GM19023 (cell line): ENCODE measurements around the gene GARIN5A.

Source experiments
- ATAC-seq: cut with Tn5 transposase; IDR thresholded peaks from one replicate; pipeline ENCODE4 v1.9.1; 2021; ENCODE audit warnings: mild to moderate bottlenecking, moderate library complexity; ENCODE audit not compliant: unreplicated experiment

GARIN5A gene

DNA sequence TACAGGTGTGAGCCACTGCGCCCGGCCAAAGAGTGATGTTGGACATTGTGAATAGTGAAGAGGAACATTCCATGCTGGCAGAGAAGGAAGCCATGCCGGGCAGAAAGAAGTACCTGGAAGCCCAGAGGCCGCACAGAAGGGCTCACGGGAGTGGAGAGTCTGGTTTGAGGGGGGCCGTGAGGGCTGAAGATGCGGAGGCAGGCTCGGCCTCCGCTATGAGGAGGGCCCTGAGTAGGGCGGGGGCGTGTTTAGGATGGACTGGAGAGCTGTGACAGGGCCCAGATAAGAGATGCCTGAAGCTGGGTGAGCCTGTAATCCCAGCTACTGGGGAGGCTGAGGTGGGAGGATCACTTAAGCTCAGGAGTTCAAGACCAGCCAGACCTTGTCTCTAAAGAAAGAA, 32.7 kb upstream of the GARIN5A start:
- ATAC-seq, result no peak

DNA sequence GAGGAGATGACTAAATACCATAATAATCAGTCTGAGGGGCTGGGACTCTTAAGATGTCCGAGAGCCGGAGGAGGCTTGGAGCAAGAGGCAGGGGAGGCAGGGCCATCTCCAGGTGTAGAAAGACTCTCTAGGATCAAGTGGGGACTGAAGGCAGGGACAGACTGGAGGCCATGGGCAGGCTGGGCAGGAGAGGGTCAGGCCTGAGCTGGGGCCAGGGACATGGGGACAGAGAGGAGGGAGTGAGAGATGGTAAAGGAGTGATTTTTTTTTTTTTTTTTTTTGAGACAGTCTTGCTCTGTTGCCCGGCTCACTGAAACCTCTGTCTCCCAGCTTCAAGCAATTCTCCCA, 32.2 kb upstream of the GARIN5A start:
- no peak for ATAC-seq

DNA sequence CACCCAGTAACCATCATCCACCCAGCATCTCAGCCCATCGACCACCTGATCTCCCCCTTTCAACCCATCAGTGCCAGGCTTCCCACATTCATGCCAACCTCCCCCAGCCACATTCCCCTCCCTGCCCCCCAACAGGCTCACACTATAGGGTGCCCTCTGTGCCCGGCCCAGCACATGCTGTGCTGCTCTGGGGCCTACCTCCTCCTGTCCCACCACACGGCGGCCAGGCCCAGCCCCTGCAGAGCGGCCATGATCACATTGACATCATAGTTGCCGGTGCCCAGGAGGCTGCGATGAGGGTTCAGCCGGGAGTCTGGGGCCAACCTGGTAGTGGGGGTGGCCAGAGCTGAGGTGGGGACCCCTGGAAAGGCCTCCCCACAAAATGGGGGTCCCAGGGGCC, 30.7 kb upstream of the GARIN5A start:
- ATAC-seq, result no peak

DNA sequence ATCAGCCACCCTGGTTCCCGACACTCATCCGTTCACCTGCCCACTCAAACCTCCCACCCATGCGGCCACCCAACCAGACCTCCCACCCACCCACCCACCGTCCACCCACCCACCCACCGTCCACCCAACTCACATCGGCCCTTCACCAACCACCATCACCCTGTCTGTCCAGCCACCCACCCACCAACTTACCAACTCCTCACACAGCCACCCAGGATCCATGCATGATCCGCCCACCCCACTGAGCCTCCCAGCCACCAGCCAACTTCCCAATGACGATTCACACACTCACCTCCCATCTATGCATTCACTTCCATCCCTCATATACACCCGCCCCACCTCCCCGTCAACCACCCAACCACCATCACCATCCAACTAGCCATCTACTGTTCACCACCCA, 30.1 kb upstream of the GARIN5A start:
- ATAC-seq, result no peak

DNA sequence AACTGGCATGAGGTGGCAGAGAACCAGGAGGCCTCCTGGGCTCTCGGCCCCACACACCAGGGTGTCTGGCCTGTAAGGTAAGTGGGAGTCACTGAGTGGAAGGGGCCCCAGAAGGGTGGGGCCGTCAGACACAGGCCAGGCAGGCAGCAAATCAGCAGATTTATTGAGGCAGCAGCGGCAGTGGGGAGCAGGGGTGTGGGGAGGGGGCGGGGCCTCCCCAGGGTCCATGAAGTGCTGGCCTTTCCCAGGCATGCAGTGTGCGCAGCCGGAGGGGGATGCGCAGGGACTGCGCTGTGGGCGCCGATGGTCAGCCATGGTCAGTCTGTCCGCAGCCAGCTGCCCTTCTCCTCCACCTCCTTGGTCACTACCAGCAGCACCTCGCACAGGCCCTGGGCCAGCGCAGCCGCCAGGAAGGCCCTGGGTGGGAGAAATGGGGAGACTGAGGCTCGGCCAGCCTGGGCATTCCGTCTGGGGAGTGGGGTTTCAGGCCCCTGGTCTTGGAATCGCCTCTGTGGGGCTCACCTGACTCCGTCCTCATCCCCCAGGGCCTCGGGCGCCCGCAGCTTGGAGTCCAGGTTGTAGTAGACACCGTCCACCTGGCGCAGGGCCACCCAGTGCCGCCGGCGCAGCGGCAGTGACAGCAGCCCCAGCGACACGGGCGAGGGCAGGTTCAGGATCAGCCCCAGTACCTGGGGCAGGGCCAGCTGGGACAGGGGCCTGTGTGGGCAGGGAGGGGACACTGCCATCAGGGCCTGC, 29.4 kb upstream of the GARIN5A start:
- no peak for ATAC-seq

DNA sequence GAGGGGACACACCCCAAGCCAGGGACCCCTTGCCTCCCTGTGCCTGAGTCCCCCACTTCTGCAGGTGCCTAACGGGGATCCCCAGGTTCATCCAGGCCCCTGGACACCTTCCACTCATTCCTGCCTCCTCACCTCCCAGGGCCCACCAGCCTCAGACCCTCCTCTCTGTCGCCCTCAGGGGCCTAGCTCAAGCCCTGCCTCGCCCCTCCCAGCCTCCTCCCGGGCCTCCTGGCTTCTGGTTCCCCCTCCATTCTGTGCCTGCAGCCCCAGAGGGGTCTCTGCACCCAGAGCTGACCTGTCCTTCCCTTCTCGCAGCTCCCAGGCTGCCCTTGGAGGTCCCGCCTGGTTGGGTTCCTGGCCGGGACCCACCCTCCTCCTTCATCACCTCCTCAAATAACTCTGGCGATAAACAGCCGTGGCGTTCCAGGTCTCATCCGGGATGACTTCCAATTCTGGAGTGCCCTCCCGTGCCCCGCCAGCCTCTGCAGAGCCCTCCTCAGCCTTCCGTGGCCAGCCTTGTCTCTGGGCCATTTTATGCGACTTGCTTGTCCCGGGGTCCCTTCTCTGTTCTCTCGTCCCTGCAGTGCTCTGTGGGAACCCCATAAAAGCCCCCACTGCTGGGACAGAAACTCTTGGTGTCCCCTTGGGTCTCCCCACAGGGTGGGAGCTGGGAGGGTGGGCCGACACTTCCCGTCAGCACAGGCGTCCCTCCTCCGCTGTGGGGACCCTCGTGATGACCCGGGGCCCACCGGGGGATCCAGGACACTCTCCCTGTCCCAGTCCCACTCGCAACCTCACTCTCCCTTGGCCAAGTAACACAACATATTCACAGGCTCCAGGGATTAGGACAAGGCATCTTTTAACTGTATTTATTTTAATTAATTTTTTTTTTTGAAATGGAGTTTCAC, 25.2 kb upstream of the GARIN5A start:
- ATAC-seq, result no peak

DNA sequence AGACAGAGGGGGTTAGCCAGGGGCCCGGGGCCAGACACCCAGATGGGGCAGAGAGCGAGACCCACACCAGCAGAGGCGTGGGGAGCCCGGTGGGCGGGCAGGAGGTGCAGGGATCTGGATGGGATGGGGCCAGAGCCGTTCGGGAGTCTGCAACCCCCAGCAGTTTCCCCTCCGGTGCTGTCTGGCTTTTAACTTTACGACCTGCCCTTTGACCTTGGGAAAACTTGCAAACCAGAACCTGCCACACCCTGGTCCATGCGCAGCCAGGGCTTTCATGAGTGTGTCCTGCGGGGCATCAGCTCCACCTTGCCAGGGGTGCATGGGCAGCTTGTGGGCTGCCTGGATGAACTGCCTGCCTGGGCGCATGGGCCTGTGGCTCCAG, 24.5 kb upstream of the GARIN5A start:
- ATAC-seq, result no peak

DNA sequence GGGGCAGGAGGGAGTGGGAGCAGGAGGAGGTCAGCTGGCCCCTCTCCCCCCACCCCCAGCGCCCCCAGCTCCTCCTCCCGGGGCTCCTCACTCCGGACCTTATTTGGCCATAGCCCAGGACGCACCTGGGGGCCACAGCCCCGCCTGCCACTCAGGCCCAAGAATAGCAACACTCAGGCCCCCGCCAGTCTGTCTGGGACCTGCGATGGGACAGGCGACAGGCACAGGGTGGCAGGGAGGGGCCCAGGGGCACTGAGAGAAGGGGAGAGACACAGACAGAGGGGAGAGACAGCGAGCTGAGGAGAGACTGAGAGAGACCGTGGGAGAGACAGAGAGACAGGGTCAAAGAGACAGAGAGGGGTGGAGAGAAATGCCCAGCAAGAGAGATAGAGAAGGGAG, 24.1 kb upstream of the GARIN5A start:
- ATAC-seq, result no peak

DNA sequence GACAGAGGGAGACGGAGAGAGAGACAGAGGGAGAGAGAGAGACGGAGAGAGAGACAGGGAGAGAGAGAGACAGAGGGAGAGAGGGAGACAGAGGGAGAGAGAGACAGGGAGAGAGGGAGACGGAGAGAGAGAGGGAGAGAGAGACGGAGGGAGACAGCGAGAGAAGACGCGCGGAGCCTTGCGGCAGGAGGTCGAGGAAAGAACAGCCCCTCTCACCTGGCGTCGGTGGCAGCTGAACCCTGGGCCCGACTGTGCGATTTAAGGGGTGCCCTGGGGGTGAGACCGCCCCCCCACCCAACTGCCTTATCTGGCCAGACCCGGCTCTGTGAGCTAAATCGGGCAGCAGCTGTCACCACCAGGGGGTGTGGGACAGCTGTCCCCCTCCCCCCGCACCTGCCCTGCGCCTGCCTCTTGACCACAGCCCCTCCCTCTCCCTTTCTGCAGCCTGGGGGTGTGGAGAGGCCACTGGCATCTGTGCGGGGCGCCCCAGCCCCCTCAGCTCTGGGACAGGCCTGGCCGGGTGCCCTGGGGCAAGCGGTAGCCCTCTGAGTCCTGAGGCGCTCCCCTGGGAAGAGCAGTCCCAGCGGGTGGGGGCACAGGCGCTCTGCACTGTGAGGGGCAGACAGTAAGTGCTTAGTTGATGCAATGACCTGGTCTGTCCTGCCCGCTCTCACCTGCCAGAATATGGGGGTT, 23.6 kb upstream of the GARIN5A start:
- no peak for ATAC-seq

DNA sequence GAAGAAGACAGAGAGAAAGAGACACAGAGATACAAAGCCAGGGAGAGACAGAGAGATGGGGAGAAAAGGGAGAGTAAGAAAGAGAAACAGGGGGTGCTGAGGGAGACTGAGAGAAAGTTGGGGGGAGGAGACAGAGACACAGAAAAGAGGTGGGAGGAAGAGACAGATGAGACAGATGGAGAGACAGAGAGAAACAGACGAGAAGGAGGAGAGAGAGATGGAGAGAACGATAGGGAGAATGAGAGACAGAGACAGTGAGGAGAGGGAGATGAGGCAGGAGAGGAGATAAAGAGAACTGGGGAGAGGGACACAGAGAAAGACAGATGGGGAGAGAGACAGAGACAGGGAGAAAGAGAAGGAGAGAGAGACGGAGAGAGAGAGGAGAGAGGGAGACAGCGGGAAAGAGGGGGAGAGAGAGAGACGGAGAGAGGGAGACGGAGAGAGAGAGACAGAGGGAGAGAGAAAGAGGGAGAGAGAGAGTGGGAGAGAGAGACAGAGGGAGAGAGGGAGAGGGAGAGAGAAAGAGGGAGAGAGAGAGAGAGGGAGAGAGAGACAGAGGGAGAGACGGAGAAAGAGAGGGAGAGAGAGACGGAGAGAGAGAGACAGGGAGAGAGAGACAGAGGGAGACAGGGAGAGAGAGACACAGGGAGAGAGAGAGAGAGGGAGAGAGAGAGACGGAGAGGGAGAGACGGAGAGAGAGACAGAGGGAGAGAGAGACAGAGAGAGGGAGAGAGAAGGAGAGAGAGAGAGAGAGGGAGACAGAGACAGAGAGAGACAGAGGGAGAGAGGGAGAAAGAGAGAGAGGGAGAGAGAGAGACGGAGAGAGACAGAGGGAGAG, 21.8 kb upstream of the GARIN5A start:
- no peak for ATAC-seq

DNA sequence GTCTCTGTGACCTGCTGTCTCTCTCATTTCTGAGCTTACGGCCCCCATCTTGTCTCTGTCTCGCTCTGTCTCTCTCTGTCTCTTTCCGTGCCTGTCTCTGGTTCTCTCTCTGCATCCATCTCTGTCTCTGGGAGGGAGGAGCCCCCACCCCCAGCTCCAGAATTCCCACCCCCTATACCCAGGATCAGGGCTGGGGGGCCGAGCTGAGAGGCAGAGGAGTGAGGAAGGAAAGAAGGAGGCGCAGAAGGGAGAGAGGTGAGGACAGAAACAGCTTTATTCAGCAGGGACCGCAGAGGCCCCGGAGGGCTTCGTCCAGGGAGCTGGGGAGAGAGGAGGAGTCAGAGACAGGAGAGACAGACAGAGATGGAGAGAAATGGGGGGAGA, 20.4 kb upstream of the GARIN5A start:
- ATAC-seq, result no peak

DNA sequence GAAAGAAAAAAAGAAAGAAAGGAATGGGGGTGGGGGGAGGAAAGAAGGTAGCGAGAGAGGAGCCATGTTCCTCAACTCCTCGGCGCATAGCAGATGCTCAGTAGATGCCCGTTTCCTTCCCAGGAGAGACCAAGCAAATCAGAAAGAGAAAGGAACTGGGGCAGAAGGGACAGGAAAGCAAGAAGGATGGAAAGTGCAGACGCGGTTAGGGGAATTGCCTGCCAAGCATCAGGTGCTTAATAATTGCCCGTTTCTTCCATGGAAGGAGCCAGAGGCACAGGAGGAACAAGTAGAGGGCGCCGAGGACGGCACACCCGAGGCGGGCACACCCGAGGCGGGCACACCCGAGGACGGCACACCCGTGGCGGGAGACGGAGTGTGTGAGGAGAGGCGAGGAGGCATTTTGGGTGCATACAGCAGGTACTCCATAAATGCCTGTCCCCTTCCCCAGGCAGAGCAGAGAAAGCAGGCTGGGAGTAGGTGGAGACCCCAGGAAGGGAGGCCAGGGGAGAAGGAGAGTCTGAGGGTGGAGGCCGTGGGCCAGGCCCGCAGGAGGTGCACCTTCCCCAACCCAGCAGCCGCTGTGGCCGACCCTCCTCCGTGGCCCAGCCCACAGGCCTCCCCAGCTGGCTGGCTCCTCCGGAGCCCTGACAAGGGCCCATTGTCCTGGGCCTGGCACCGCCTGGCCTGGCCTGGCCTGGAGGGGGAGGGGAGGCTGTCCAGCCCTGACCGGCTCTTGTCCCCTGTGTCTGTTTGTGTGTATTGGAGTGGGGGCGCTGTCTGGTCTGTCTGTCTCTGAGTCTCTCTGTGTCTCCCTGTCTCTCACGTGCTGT, 19.8 kb upstream of the GARIN5A start:
- ATAC-seq, result no peak

DNA sequence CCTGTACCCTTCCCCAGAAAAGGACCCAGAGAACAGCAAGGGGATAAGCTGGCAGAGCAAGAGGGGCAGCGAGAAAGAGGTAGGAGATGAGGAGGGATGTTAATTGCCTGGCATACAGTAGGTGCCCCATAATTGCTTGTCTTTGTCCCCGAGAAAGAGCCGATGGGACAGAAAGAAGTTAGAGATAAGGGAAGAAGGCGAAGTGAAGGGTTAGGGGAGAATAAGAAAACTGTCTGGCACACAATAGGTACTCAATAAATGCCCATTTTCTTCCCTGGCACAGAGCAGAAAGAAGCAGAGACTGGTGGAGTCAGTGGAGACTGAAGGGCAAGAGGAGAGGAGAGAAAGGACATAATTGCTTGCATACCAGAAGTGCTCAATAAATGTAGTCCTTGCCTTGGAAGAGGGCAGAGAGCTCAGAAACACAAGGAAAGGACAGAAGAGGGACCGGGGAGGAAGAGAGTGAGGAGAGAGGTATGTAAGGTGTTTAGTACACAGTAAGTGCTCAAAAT, 18.4 kb upstream of the GARIN5A start:
- ATAC-seq, result no peak

DNA sequence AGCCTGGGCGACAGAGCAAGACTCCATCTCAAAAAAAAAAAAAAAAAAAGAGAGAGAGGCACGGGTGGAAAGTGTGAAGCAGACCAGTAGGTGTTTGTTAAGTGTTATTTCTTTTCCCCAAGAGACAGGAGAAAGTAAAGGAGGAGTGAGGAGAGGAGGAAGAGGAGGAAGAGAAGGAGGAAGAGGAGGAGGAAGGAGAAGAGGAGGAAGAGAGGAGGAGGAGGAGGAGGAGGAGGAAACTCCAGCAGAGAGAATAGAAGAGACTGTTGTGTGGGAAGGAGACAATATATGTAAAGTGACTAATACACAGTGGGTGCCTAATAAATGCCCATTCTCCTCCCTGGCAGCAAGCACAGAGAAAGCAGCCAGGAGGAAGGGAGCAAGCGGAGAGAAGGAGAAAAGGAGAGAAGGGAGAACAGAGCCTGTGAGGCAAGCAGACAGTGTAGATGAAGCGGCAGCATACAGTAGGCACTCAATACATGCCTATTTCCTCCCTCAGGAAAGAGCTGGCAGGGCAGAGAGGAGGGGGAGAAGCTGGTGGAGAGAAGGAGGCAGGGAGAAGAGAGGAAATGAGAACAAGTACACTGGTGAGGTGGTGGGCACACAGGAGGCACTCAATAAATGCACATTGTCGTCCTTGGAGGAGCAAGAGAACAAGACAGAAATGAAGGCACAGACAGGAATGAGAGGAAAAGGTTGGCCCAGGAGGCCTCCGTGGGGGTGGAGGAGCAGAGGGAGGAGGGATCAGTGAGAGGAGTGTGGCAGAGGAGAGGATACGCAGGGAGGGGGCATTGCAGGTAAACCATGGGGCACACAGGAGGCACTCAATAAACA, 17.8 kb upstream of the GARIN5A start:
- no peak for ATAC-seq

DNA sequence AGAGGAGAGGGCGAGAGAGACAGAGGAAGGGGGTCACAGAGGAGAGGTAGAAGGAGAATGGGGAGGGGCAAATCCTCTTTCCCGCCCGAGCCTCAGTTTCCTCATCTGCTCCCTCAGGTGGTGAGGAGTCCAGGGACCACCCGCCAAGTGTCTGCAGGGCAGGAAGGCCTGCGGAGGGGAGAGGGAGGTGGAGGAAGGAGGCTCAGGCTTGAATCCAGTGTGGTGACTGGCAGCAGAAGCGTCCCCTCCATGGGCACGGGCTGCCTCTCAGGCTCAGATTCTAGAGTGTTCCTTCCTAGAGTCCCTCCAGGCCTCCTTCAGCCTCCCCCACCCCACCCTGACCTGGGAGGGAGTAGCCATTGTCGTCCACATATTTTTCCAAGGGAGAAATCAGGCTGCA, 16.5 kb upstream of the GARIN5A start:
- no peak for ATAC-seq

DNA sequence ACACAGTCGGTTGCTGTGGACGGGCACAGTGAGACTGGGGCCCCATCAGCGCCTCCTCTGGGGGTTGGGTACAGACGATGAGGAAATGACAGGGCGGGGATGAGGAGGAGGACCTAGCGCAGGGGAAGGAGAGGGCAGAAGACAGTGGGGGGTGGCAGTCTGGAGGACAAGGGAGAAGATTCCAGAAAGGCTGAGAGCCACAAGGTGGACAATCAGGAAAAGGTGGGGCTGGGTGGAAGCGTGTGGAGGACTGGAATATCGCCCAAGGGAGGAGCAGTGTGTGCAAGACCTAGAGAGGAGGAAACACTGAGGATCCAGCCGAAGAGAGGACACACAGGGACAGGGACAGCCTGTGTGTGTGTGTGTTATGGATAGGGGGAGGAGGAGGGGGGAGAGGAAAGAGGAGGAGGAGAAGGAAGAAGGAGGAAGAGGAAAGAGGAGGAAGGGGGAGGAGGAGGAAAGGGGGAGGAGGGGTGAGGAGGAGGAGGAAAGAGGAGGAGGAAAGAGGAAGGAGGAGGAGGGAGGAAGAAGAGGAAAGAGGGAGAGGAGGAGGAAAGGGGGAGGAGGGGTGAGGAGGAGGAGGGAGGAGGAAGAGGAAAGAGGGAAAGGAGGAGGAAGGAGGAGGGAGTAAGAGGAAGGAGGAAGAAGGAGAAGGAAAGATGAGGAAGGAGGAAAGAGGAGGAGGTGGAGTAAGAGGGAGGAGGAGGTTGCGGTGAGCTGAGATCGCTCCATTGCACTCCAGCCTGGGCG, 15.8 kb upstream of the GARIN5A start:
- ATAC-seq, result no peak

DNA sequence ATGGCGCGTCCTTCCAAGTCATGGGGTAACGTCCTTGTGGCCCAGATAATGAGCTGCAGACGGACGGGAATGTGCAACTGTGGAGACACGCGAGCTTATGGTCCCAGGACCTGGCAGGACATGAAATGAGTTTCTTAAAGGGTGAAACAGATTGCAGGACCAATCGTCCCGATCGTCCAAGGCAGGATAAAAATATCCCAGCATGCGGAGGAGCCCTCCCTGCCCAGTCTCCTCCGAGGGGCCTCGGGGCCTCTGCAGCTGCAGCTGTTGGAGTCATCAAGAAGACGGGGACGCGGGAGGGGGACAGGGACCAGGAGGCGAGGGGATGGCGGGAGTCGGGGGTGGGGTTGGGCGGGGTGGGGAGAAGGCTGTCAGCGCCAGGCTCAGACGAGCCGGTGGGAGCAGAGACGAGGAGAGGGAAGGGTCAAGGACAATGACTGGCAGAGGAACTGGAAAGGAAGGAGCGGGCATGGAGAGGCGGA, 14.4 kb upstream of the GARIN5A start:
- ATAC-seq, result no peak

DNA sequence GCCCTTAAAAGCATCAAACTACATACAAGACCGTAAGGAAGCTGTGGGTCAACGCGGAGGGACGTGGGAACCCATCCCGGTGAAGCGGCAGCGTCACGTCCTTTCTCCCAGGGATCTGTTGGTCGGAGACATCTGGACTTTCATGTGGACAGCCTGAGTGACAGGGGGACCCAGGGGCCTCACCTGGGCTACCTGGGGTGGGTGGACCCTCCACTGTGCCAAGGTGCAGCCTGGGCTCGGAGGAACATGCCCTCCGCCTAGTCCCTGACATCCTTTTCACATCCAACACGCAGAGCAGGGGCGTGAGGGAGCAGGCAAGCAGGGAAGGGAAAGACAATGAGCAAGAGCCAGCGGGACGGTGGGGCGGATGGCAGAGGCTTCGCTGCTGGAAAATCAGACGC, 13.8 kb upstream of the GARIN5A start:
- ATAC-seq, result no peak
